Calu3 (cell line): ENCODE data around the gene RASEF. TPM values are rescaled to one million over a fixed set of nuclear protein-coding genes. Genes with fewer than 3 reads are reported as not detected.

Source experiments
- BruUV-seq: library from RNA; stranded (reverse); fragments of 400-500 nt; replicated peaks from 2 replicates; lab custom pipeline; 2021; lab: Mats Ljungman, UMichigan
- CTCF ChIA-PET: fragments of 300-600 bp; sonication (Branson Sonifier 250); formaldehyde crosslinking; loops from one replicate; lab custom pipeline; 2022; ENCODE audit warnings: antibody characterized with exemption; lab: Charles Lee
- DNase-seq: peaks from one replicate; pipeline ENCODE4 v3.0.0; 2022
- H3K27ac Mint-ChIP-seq: one replicate; pipeline ENCODE4 v1.8.0; 2022; ENCODE audit warnings: mixed read lengths; ENCODE audit not compliant: unreplicated experiment
- H3K27me3 Mint-ChIP-seq: one replicate; pipeline ENCODE4 v1.8.0; 2022; ENCODE audit warnings: mixed read lengths; ENCODE audit not compliant: unreplicated experiment
- H3K36me3 Mint-ChIP-seq: one replicate; pipeline ENCODE4 v1.8.0; 2022; ENCODE audit warnings: mild to moderate bottlenecking, moderate library complexity, mixed read lengths; ENCODE audit not compliant: insufficient read depth, unreplicated experiment
- H3K4me1 Mint-ChIP-seq: one replicate; pipeline ENCODE4 v1.8.0; 2022; ENCODE audit warnings: mild to moderate bottlenecking, low read depth, mixed read lengths; ENCODE audit not compliant: unreplicated experiment
- H3K4me3 Mint-ChIP-seq: one replicate; pipeline ENCODE4 v1.8.0; 2022; ENCODE audit warnings: mild to moderate bottlenecking, low read depth, moderate library complexity, mixed read lengths; ENCODE audit not compliant: unreplicated experiment
- H3K9me3 Mint-ChIP-seq: one replicate; pipeline ENCODE4 v1.8.0; 2022; ENCODE audit warnings: low read depth, mixed read lengths; ENCODE audit not compliant: unreplicated experiment
- intact Hi-C: fragments of 100-400 bp; cut with micrococcal nuclease; formaldehyde crosslinking; loops from one replicate; pipeline ENCODE4 v1.10.0; 2022; ENCODE audit not compliant: unreplicated experiment
- total RNA-seq: library from RNA; stranded (reverse); gene quantifications from 2 replicates; pipeline ENCODE4 v1.2.3, GENCODE V29; 2022
- TF ChIP-seq, protein P1 (sequence below): fragments of 200-600 bp; IDR thresholded peaks from one replicate; pipeline ENCODE4 v1.8.0; 2022; ENCODE audit warnings: antibody characterized with exemption; ENCODE audit not compliant: unreplicated experiment

Gene RASEF
- total RNA-seq, 1 experiment from 2014 or later, result 38.8 TPM

GRCh38 chr9:83065233-83065632 lies 2.3 kb upstream of the RASEF start:
- no TSS peak for BruUV-seq
- peaks cover 58% of the 10 kb centered on the region for H3K36me3 Mint-ChIP-seq

DNA sequence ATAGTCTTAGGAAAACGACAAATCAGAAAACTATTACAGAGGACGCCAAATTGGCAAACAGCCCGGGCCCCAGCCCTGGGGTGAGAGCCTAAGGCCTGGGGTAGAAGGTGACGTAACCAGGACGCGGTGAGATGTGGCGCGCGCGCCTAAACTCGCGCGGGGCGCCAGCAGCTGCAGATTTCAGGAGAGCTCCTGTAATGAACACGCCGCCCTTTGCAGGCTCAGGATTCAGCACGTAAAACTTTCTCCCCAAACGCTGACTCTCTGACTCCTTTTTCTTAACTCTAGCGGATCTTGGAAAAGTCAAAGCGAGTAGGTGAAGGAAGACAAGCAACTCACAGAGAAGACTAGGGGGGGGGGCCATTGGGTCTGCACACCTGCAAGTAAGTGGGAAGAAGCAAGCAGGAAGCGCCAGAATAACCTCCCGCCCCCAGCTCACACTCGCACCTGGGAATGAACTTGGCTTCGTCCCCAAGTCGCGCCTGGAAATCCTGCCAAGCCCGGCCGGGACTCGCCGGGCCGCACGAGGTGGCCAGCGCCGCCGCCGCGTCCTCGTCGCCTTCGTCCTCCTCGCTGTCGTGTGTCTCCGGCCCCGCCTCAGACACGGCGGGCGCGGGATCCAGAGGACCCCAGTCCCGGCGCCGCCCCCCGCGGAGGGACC lies 822 bp downstream of the RASEF start:
- Mint-ChIP-seq H3K4me3 (peak overlapping the region; percentile 85), H3K4me1 (peaks cover 37% of the 10 kb centered on the region), H3K9me3 (peaks cover 2% of the 10 kb centered on the region), H3K27me3 (no peaks in the 10 kb centered on the region), H3K27ac (peak overlapping the region; percentile 86), H3K36me3 (peaks cover 72% of the 10 kb centered on the region)
- BruUV-seq, result no TSS peak
- intact Hi-C loops, result loop anchor here (1.0 to 10.0 kb wide), 4 partner anchors 35 to 103 kb away; no protein-coding TSS in a partner anchor
- CTCF ChIA-PET, result interaction anchor here (0.8 to 2.6 kb wide), 5 partner anchors 14 to 105 kb away, joined by 3 to 9 read pairs (median 7); no protein-coding TSS in a partner anchor
- DNase-seq, result peak; percentile 75
- TF ChIP-seq, protein P1, sequence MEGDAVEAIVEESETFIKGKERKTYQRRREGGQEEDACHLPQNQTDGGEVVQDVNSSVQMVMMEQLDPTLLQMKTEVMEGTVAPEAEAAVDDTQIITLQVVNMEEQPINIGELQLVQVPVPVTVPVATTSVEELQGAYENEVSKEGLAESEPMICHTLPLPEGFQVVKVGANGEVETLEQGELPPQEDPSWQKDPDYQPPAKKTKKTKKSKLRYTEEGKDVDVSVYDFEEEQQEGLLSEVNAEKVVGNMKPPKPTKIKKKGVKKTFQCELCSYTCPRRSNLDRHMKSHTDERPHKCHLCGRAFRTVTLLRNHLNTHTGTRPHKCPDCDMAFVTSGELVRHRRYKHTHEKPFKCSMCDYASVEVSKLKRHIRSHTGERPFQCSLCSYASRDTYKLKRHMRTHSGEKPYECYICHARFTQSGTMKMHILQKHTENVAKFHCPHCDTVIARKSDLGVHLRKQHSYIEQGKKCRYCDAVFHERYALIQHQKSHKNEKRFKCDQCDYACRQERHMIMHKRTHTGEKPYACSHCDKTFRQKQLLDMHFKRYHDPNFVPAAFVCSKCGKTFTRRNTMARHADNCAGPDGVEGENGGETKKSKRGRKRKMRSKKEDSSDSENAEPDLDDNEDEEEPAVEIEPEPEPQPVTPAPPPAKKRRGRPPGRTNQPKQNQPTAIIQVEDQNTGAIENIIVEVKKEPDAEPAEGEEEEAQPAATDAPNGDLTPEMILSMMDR, result no peak

More at GRCh38 chr9:83065233-83065632, 2.3 kb upstream of the RASEF start:
- peaks cover 32% of the 10 kb centered on the region for H3K4me1 Mint-ChIP-seq
- no peaks in the 10 kb centered on the region for H3K9me3 Mint-ChIP-seq
- H3K27me3 Mint-ChIP-seq, result no peaks in the 10 kb centered on the region
- peak overlapping the region; percentile 20 for H3K27ac Mint-ChIP-seq
- peak overlapping the region; percentile 85 for H3K4me3 Mint-ChIP-seq
- no peak for DNase-seq
- intact Hi-C loops, result loop anchor here (10.0 kb wide), 1 partner anchor 100 kb away; no protein-coding TSS in a partner anchor
- CTCF ChIA-PET, result interaction anchor here (0.5 to 1.3 kb wide), 2 partner anchors 154 to 961 kb away, joined by 3 to 5 read pairs; no protein-coding TSS in a partner anchor
- TF ChIP-seq, protein P1, result no peak

DNA sequence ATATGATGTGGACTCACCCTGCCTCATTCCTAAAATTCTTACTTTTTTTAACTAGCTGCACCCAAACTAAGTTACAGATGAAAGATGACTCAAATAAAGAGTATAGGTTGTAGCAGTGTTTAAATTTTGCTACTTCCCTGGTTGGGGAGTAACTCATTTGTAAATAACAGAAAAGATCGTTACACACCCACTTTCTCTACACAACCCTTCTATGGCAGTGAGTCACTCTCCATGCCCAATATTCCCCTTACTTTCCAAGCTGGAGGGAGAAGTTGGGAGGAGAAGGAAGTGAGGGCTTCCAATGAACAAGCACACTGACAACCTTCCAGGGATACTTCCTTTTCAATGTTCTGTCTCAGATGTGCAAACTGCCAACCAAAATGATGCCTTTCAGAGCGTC lies 1.9 kb downstream of the RASEF start:
- H3K27ac Mint-ChIP-seq, result peak overlapping the region; percentile 86
- intact Hi-C loops, result loop anchor here (5.0 to 10.0 kb wide), 3 partner anchors 49 to 104 kb away; no protein-coding TSS in a partner anchor
- no peaks in the 10 kb centered on the region for H3K27me3 Mint-ChIP-seq
- TF ChIP-seq, protein P1, result no peak
- H3K4me1 Mint-ChIP-seq, result peaks cover 29% of the 10 kb centered on the region
- peaks cover 2% of the 10 kb centered on the region for H3K9me3 Mint-ChIP-seq
- peak overlapping the region; percentile 85 for H3K4me3 Mint-ChIP-seq
- CTCF ChIA-PET, result interaction anchor here (0.9 to 2.6 kb wide), 2 partner anchors 13 to 32 kb away, joined by 3 to 7 read pairs; no protein-coding TSS in a partner anchor
- peaks cover 79% of the 10 kb centered on the region for H3K36me3 Mint-ChIP-seq
- no peak for DNase-seq
- no TSS peak for BruUV-seq

DNA sequence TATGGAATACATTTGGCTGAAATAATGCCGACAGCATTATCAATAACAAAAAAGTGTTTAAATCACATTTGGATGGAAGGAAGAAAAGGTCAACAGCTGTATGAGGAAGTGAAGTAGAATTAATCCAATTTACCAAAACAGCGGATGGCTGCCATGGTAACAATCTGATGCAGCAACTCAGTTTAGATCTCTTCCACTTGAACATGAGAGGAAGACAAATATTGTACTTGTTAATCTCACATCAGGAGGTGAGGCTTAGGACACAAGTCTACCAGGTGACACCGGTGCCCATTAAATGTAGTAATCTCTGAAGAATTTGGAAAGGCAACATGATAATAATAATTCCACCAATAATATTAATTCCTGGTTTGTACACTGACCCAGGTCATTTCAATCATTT lies 2.4 kb downstream of the RASEF start:
- TF ChIP-seq, protein P1, result no peak
- H3K27ac Mint-ChIP-seq, result peak overlapping the region; percentile 86
- no peaks in the 10 kb centered on the region for H3K27me3 Mint-ChIP-seq
- peaks cover 80% of the 10 kb centered on the region for H3K36me3 Mint-ChIP-seq
- H3K4me1 Mint-ChIP-seq, result peaks cover 24% of the 10 kb centered on the region
- BruUV-seq, result no TSS peak
- H3K9me3 Mint-ChIP-seq, result peaks cover 2% of the 10 kb centered on the region
- DNase-seq, result peak; percentile 44
- H3K4me3 Mint-ChIP-seq, result peak overlapping the region; percentile 85
- intact Hi-C loops, result loop anchor here (5.0 to 10.0 kb wide), 3 partner anchors 48 to 104 kb away; no protein-coding TSS in a partner anchor
- CTCF ChIA-PET, result interaction anchor here (0.9 to 1.0 kb wide), 2 partner anchors 12 to 32 kb away, joined by 3 read pairs; no protein-coding TSS in a partner anchor
